Suppressor macrophage (primary cell): ENCODE results near the gene KRT71.

ENCODE experiments used
- DNase-seq, 4 experiments: peaks; one replicate each; pipeline ENCODE4 v3.0.0-alpha.2; 2020 to 2022

The KRT71 gene

GRCh38 chr12:52495389-52495788, 57.6 kb downstream of the KRT71 start:
- peak in 2 of 4 experiments; percentile 8 to 16 for DNase-seq

GRCh38 chr12:52494518-52494917, 58.4 kb downstream of the KRT71 start:
- peak in 2 of 4 experiments; percentile 5 to 12 for DNase-seq

GRCh38 chr12:52494100-52494499, 58.8 kb downstream of the KRT71 start:
- no peak for DNase-seq
